Endodermal cell (in vitro differentiated cells): ENCODE measurements around the gene KAZN. TPM values are rescaled to one million over a fixed set of nuclear protein-coding genes. Genes with fewer than 3 reads are reported as not detected.
A peak's percentile ranks its signal among the peaks of the same experiment; 100 is the strongest.

ENCODE experiments used
- DNase-seq: peaks from one replicate; pipeline ENCODE4 v3.0.0-alpha.2; 2017
- H3K27ac ChIP-seq: 2 replicates; pipeline ENCODE4 v1.5.1; 2013; ENCODE audit warnings: mild to moderate bottlenecking, low read depth, low read length, moderate library complexity
- H3K27me3 ChIP-seq: 2 replicates; pipeline ENCODE4 v1.6.1; 2013; ENCODE audit warnings: mild to moderate bottlenecking, low read length, moderate library complexity; ENCODE audit not compliant: insufficient read depth, control insufficient read depth, poor library complexity, severe bottlenecking
- H3K36me3 ChIP-seq: 2 replicates; pipeline ENCODE4 v1.7.0; 2013; ENCODE audit warnings: mild to moderate bottlenecking, low read length, moderate library complexity; ENCODE audit not compliant: control insufficient read depth, insufficient read depth
- H3K4me1 ChIP-seq: one replicate; pipeline ENCODE4 v1.7.0; 2013; ENCODE audit warnings: low read length; ENCODE audit not compliant: control insufficient read depth, insufficient read depth
- H3K4me3 ChIP-seq: 2 replicates; pipeline ENCODE4 v1.5.1; 2013; ENCODE audit warnings: mild to moderate bottlenecking, low read length, moderate library complexity
- H3K9ac ChIP-seq: 2 replicates; pipeline ENCODE4 v1.6.1; 2013; ENCODE audit warnings: mild to moderate bottlenecking, low read length, moderate library complexity; ENCODE audit not compliant: poor library complexity, severe bottlenecking; ENCODE audit errors: extremely low read depth
- H3K9me3 ChIP-seq: 2 replicates; pipeline ENCODE4 v1.6.1; 2013; ENCODE audit warnings: mild to moderate bottlenecking, low read length, moderate library complexity; ENCODE audit not compliant: control insufficient read depth
- H3K27ac Mint-ChIP-seq: 2 replicates; pipeline ENCODE4 v1.8.0; 2020; ENCODE audit warnings: mixed read lengths
- H3K27me3 Mint-ChIP-seq: 2 replicates; pipeline ENCODE4 v1.8.0; 2021; ENCODE audit warnings: mild to moderate bottlenecking, mixed read lengths; ENCODE audit not compliant: insufficient read depth
- H3K36me3 Mint-ChIP-seq: 2 replicates; pipeline ENCODE4 v1.8.0; 2020; ENCODE audit warnings: low read depth, mixed read lengths
- H3K4me1 Mint-ChIP-seq: 2 replicates; pipeline ENCODE4 v1.8.0; 2020; ENCODE audit warnings: mixed read lengths
- H3K4me3 Mint-ChIP-seq: 2 replicates; pipeline ENCODE4 v1.8.0; 2020; ENCODE audit warnings: mild to moderate bottlenecking, moderate library complexity, mixed read lengths
- H3K9me3 Mint-ChIP-seq: 2 replicates; pipeline ENCODE4 v1.8.0; 2020; ENCODE audit warnings: mild to moderate bottlenecking, mixed read lengths
- WGBS, 2 experiments: methylation state at CpG; one replicate each; pipeline versions ENCODE4 v1.1.5 to v1.1.7; 2013; ENCODE audit warnings: missing lambda C conversion rate in 2 of 2, mixed read lengths in 1 of 2; ENCODE audit not compliant: insufficient coverage in 1 of 2, insufficient read length in 1 of 2; 5-methylcytosine and 5-hydroxymethylcytosine counted together
- total RNA-seq, 2 donors: library from RNA; stranded (reverse); fragmentation: NEBNext Ultra II Directional in 1 of 2; extraction: Animal tissue kit (Norgen Biotek cat#: 25700) in 1 of 2; gene quantifications; 2 replicates in 1 of 2; 3 replicates in 1 of 2; pipeline ENCODE4 v1.2.1, GENCODE V29; 2021
- TF ChIP-seq, protein P1 (sequence below): fragments of 200-600 bp; sonication (generic); conservative IDR thresholded peaks from 2 replicates; pipeline ENCODE4 v1.5.0; 2021; ENCODE audit warnings: antibody characterized with exemption, mild to moderate bottlenecking

Gene KAZN
- total RNA-seq, 2 donors from 2014 or later = 12.4 to 13.9 TPM

DNA sequence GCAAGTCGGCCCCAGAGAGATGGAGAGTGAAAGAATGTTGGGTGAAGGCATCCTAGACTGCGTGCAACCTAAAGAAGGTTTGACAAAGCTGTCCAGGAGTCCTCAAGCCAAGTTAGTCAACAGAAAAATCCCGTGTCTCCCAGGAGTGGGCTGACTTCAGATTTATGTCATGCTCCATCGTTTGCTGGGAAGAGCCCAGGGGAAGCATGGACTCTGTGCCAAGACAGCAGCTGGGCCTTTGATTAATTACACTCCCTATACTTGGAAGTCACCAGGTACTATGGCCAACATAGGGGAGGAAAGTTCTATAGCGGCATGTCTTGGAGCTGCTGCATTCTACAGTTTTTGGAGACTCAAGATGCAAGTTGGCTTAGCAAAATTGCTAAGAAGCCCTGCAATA lies 247.4 kb downstream of the KAZN start:
- H3K36me3 ChIP-seq = no peaks in the 10 kb centered on the region
- Mint-ChIP-seq H3K27me3 (no peaks in the 10 kb centered on the region), H3K36me3 (peaks cover 9% of the 10 kb centered on the region), H3K4me3 (no peak overlapping the region), H3K9me3 (peaks cover 20% of the 10 kb centered on the region), H3K4me1 (no peaks in the 10 kb centered on the region), H3K27ac (no peak overlapping the region)
- no peaks in the 10 kb centered on the region for H3K27me3 ChIP-seq
- TF ChIP-seq, protein P1, sequence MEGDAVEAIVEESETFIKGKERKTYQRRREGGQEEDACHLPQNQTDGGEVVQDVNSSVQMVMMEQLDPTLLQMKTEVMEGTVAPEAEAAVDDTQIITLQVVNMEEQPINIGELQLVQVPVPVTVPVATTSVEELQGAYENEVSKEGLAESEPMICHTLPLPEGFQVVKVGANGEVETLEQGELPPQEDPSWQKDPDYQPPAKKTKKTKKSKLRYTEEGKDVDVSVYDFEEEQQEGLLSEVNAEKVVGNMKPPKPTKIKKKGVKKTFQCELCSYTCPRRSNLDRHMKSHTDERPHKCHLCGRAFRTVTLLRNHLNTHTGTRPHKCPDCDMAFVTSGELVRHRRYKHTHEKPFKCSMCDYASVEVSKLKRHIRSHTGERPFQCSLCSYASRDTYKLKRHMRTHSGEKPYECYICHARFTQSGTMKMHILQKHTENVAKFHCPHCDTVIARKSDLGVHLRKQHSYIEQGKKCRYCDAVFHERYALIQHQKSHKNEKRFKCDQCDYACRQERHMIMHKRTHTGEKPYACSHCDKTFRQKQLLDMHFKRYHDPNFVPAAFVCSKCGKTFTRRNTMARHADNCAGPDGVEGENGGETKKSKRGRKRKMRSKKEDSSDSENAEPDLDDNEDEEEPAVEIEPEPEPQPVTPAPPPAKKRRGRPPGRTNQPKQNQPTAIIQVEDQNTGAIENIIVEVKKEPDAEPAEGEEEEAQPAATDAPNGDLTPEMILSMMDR = no peak
- H3K9ac ChIP-seq = no peak overlapping the region
- no peak overlapping the region for H3K27ac ChIP-seq
- DNase-seq = no peak
- H3K4me3 ChIP-seq = no peak overlapping the region
- H3K4me1 ChIP-seq = no peaks in the 10 kb centered on the region
- peaks cover 14% of the 10 kb centered on the region for H3K9me3 ChIP-seq
- WGBS, 2 experiments = 93 to 94% methylated on average over 3 to 5 of the region's 5 CpGs

- Histone ChIP-seq H3K27ac (no peak overlapping the region), H3K9ac (no peak overlapping the region), H3K4me3 (no peak overlapping the region), H3K36me3 (no peaks in the 10 kb centered on the region), H3K4me1 (no peaks in the 10 kb centered on the region), H3K27me3 (no peaks in the 10 kb centered on the region), H3K9me3 (peaks cover 8% of the 10 kb centered on the region)
- H3K27ac Mint-ChIP-seq = no peak overlapping the region
- no peak overlapping the region for H3K4me3 Mint-ChIP-seq
- no peaks in the 10 kb centered on the region for H3K27me3 Mint-ChIP-seq
- TF ChIP-seq, protein P1 = no peak
- H3K4me1 Mint-ChIP-seq = no peaks in the 10 kb centered on the region
- no peak for DNase-seq
- H3K9me3 Mint-ChIP-seq = peaks cover 13% of the 10 kb centered on the region
- H3K36me3 Mint-ChIP-seq = peaks cover 6% of the 10 kb centered on the region
- 79% methylated on average over 4 of the region's 4 CpGs; no CpG with 5 or more reads in 1 of the 2 experiments for whole genome bisulfite sequencing, 2 experiments
Measured at GRCh38 chr1:14846688-14847087, 248.2 kb downstream of the KAZN start.

DNA sequence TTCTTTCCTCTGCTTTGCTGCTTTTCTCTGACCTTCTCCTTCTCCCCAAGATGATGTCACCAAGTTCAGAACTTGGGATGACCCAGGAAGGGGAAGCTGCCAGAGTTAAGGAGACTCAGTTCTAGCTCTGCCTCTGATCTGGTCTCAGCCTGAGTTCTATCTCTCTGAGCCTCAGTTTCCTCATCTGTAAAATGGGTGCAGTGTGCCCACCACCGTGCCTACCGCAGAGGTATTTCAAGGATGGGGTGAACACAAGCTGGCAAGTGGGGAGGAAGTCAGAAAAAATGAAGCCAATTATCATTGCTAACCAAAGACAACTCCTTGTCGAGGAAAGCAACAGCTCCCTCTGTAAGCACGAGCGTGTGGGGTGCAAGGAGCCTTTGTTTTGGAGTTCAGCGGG lies 249.7 kb downstream of the KAZN start:
- Mint-ChIP-seq H3K4me3 (no peak overlapping the region), H3K36me3 (no peaks in the 10 kb centered on the region), H3K27ac (no peak overlapping the region), H3K27me3 (peaks cover 1% of the 10 kb centered on the region), H3K4me1 (no peaks in the 10 kb centered on the region), H3K9me3 (no peaks in the 10 kb centered on the region)
- H3K4me3 ChIP-seq = no peak overlapping the region
- no peak for DNase-seq
- TF ChIP-seq, protein P1 = no peak
- H3K27me3 ChIP-seq = no peaks in the 10 kb centered on the region
- peak overlapping the region; percentile 29 for H3K27ac ChIP-seq
- no peaks in the 10 kb centered on the region for H3K36me3 ChIP-seq
- WGBS, 2 experiments = 90 to 92% methylated on average over 4 to 6 of the region's 6 CpGs
- no peaks in the 10 kb centered on the region for H3K9me3 ChIP-seq
- H3K9ac ChIP-seq = no peak overlapping the region
- no peaks in the 10 kb centered on the region for H3K4me1 ChIP-seq
